ENCODE measurements around the gene GPATCH11. TPM values are rescaled to one million over a fixed set of nuclear protein-coding genes. Genes with fewer than 3 reads are reported as not detected.

Gene GPATCH11
- total RNA-seq, 3 donors from 2014 or later = 17.0 to 18.4 (median 17.2) TPM

DNA sequence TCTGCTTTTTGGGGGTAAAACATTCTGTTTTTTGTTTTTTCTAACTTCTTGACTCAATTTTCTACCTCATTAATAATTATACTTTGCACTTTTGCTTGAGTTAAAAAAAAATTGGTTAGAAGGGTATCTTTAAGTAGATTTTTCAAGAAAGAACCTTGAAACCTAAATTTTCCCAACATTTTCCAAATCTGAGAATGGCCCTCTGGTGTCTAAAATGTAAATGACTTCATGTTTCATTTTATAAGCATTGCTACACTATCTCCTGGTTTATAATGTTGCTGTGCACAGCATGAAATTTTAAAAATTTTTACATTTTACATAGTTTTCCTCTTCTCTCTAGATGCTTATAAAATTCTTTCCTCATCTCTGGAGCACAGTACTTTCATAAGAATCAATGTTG, 58.2 kb downstream of the GPATCH11 start:
- no peaks in the 10 kb centered on the region for H3K27me3 Mint-ChIP-seq (ENCODE audit: low read depth)
- no peak for DNase-seq
- H3K4me3 Mint-ChIP-seq = no peak overlapping the region
- H3K4me1 Mint-ChIP-seq (ENCODE audit: low read depth) = peaks cover 4% of the 10 kb centered on the region
- no peaks in the 10 kb centered on the region for H3K9me3 Mint-ChIP-seq
- ATAC-seq = no peak
- peaks cover 35% of the 10 kb centered on the region for H3K36me3 Mint-ChIP-seq (ENCODE audit: insufficient read depth)

DNA sequence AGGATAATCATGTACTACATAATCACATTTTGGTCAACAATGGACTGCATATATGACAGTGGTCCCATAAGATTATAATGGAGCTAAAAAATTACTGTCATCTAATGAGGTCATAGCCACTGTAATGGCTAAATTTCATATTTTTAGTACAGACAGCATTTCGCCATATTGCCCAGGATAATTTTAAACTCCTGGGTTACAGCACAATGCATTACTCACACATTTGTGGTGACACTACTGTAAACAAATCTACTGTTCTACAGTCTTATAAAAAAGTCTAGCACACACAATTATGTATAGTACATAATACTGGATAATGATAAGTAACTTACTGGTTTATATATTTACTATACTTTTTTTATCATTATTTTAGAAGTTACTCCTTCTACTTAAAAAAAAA, 59.7 kb downstream of the GPATCH11 start:
- Mint-ChIP-seq H3K36me3 (ENCODE audit: insufficient read depth) (peaks cover 36% of the 10 kb centered on the region), H3K9me3 (no peaks in the 10 kb centered on the region), H3K27me3 (ENCODE audit: low read depth) (no peaks in the 10 kb centered on the region)

DNA sequence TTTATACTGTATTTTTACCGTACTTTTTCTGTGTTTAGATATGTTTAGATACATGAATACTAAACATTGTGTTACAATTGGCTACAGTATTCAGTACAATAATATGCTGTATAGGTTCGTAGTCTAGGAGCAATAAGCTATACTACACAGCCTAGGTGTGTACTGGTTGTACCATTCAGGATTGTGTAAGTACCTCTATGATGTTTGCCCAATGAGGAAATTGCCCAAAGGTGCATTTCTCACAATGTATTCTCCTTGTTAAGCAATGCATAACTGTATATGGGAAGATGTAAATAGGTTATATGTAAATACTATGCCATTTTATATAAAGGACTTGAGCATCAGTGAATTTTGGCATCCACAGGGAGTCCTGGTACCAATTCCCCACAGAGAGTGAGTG, 61.7 kb downstream of the GPATCH11 start:
- peaks cover 16% of the 10 kb centered on the region for H3K4me1 Mint-ChIP-seq (ENCODE audit: low read depth)
- H3K36me3 Mint-ChIP-seq (ENCODE audit: insufficient read depth) = peaks cover 29% of the 10 kb centered on the region
- no peaks in the 10 kb centered on the region for H3K9me3 Mint-ChIP-seq
- no peaks in the 10 kb centered on the region for H3K27me3 Mint-ChIP-seq (ENCODE audit: low read depth)
- DNase-seq = no peak
- ATAC-seq = no peak
- H3K4me3 Mint-ChIP-seq = no peak overlapping the region

More for the DNA sequence above, 59.7 kb downstream of the GPATCH11 start:
- no peak for ATAC-seq
- Mint-ChIP-seq H3K4me1 (ENCODE audit: low read depth) (peaks cover 4% of the 10 kb centered on the region), H3K4me3 (no peak overlapping the region)
- no peak for DNase-seq

DNA sequence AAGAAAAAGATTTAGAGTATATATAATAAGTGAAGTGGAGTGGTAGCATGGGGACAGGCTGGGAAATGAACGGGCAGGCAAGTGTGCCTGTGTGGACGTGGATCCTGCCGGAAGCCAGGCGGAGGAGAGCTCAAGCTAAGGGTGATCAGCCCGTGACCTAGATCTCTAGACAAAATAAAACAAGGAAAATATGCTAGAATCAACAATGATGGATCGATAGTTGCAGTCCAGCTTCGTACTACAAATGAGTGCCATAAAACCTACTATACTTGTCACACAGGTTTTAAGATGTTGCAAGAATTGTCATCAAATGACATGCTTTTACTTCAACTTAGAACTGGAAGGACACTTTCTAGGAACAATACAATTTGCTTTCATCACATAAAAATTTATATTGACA, 64.0 kb downstream of the GPATCH11 start:
- H3K4me3 Mint-ChIP-seq = no peak overlapping the region
- peaks cover 35% of the 10 kb centered on the region for H3K36me3 Mint-ChIP-seq (ENCODE audit: insufficient read depth)
- DNase-seq (no peak), ATAC-seq (no peak)
- H3K9me3 Mint-ChIP-seq = no peaks in the 10 kb centered on the region
- H3K27me3 Mint-ChIP-seq (ENCODE audit: low read depth) = no peaks in the 10 kb centered on the region
- peaks cover 34% of the 10 kb centered on the region for H3K4me1 Mint-ChIP-seq (ENCODE audit: low read depth)

Other genes with a start within 250 kb of the GPATCH11 start
- gene STRN, start 118.0 kb upstream of the GPATCH11 start, total RNA-seq = 10 to 100 TPM; 19.0 to 19.7 (median 19.7) TPM
- 10 to 100 TPM; 11.3 to 18.2 (median 14.9) TPM for gene HEATR5B, start 146 bp upstream of the GPATCH11 start, total RNA-seq
- gene EIF2AK2, start 72.5 kb downstream of the GPATCH11 start, total RNA-seq = 10 to 100 TPM; 13.8 to 23.4 (median 21.2) TPM
- gene SULT6B1, start 104.2 kb downstream of the GPATCH11 start, total RNA-seq = not detected
- gene CEBPZOS, start 112.0 kb downstream of the GPATCH11 start, total RNA-seq = 10 to 100 TPM; 35.3 to 41.1 (median 37.0) TPM
- gene CEBPZ, start 147.1 kb downstream of the GPATCH11 start, total RNA-seq = 100 to 1,000 TPM; 103 to 131 (median 117) TPM
- gene NDUFAF7, start 147.1 kb downstream of the GPATCH11 start, total RNA-seq = 10 to 100 TPM; 16.4 to 22.1 (median 17.9) TPM
- gene PRKD3, start 240.3 kb downstream of the GPATCH11 start, total RNA-seq = 10 to 100 TPM; 39.8 to 66.9 (median 48.4) TPM

All from activated T-cell treated with anti-CD3 and anti-CD28 coated beads, Interleukin-2, amount 50 U/mL, for 4 hours (primary cell).